ENCODE measurements around the gene COG4. TPM values are rescaled to one million over a fixed set of nuclear protein-coding genes. Genes with fewer than 3 reads are reported as not detected.

COG4 gene
- total and polyA plus RNA-seq, 12 donors = 28.2 to 195 (median 69.8) TPM

DNA sequence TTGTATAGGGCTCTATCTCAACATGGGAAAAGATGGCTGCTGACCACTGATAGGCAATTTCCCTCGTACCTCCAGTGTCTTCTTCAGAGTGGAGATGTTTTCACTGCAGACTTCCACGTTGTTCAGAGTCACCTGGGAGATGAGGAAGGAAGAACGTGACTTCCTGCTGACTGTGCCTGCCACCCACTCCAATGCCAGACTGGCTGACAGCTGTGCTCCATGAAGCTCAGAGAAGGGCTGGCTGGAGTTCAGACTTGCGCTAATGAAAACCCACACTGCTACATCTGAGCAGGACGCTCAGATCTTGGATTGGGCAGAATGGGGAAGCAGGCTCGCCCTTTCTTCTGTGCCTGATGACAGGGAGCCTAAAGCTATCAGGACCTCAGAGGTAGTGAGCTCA lies 33.1 kb downstream of the COG4 start:
- no peak overlapping the region for H3K4me3 ChIP-seq
- no peaks in the 10 kb centered on the region for H3K27me3 ChIP-seq
- no peaks in the 10 kb centered on the region for H3K9me3 ChIP-seq (replicated peaks in 1 of 3)
- intact Hi-C loops (cut with DNase I) = no loop called here
- H3K4me1 ChIP-seq (replicated peaks in 1 of 2) = no peaks in the 10 kb centered on the region
- DNase-seq = no peak
- H3K27ac ChIP-seq = no peak overlapping the region
- peaks cover 0 to 51% of the 10 kb centered on the region in 2 donors for H3K36me3 ChIP-seq (replicated peaks in 1 of 2)
- 71 to 90% (median 76%) methylated on average over 5 to 6 of the region's 6 CpGs for WGBS, 4 donors
- TF ChIP-seq POLR2A (IDR thresholded peaks at IDR 0.05) = no peak
- TF ChIP-seq, protein P1, sequence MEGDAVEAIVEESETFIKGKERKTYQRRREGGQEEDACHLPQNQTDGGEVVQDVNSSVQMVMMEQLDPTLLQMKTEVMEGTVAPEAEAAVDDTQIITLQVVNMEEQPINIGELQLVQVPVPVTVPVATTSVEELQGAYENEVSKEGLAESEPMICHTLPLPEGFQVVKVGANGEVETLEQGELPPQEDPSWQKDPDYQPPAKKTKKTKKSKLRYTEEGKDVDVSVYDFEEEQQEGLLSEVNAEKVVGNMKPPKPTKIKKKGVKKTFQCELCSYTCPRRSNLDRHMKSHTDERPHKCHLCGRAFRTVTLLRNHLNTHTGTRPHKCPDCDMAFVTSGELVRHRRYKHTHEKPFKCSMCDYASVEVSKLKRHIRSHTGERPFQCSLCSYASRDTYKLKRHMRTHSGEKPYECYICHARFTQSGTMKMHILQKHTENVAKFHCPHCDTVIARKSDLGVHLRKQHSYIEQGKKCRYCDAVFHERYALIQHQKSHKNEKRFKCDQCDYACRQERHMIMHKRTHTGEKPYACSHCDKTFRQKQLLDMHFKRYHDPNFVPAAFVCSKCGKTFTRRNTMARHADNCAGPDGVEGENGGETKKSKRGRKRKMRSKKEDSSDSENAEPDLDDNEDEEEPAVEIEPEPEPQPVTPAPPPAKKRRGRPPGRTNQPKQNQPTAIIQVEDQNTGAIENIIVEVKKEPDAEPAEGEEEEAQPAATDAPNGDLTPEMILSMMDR (IDR thresholded peaks at IDR 0.05) = no peak

GRCh38 chr16:70484867-70485266 lies 38.5 kb downstream of the COG4 start:
- H3K36me3 ChIP-seq (replicated peaks in 1 of 2) = peaks cover 0 to 50% of the 10 kb centered on the region in 2 donors
- no peaks in the 10 kb centered on the region for H3K9me3 ChIP-seq (replicated peaks in 1 of 3)
- no peak overlapping the region for H3K27ac ChIP-seq
- no peak for DNase-seq
- no peaks in the 10 kb centered on the region for H3K4me1 ChIP-seq (replicated peaks in 1 of 2)
- intact Hi-C loops (cut with DNase I) = no loop called here
- H3K4me3 ChIP-seq = no peak overlapping the region
- no peaks in the 10 kb centered on the region for H3K27me3 ChIP-seq
- TF ChIP-seq POLR2A (IDR thresholded peaks at IDR 0.05) = no peak
- TF ChIP-seq, protein P1 (IDR thresholded peaks at IDR 0.05) = no peak
- WGBS, 4 donors = 84 to 95% (median 92%) methylated on average over 2 of the region's 2 CpGs

DNA sequence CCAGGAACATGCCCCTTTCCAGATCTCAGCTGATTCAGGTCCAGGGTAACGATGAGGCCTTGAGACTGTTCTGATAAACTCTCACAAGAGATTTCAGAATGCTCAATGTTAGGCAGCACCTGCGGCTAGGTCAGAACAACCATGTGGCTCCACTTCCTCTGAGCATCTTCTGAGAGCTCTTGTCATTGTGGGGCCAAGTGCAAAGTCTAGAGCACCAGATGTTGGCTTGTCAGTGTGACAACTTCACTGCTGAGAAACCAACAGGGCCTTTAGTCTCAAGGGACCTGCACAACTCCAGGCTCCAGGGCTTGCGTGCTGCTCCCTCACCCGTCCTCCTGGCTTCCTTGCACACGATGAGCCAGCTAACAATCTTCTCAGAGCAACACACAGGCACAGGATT lies 39.9 kb downstream of the COG4 start:
- no peaks in the 10 kb centered on the region for H3K4me1 ChIP-seq (replicated peaks in 1 of 2)
- TF ChIP-seq POLR2A (IDR thresholded peaks at IDR 0.05) = no peak
- no peak overlapping the region for H3K4me3 ChIP-seq
- H3K27me3 ChIP-seq = no peaks in the 10 kb centered on the region
- no peaks in the 10 kb centered on the region for H3K9me3 ChIP-seq (replicated peaks in 1 of 3)
- intact Hi-C loops (cut with DNase I) = no loop called here
- peaks cover 0 to 52% of the 10 kb centered on the region in 2 donors for H3K36me3 ChIP-seq (replicated peaks in 1 of 2)
- 59 to 89% (median 75%) methylated on average over 2 to 5 of the region's 5 CpGs for WGBS, 4 donors
- DNase-seq = no peak
- no peak overlapping the region for H3K27ac ChIP-seq

DNA sequence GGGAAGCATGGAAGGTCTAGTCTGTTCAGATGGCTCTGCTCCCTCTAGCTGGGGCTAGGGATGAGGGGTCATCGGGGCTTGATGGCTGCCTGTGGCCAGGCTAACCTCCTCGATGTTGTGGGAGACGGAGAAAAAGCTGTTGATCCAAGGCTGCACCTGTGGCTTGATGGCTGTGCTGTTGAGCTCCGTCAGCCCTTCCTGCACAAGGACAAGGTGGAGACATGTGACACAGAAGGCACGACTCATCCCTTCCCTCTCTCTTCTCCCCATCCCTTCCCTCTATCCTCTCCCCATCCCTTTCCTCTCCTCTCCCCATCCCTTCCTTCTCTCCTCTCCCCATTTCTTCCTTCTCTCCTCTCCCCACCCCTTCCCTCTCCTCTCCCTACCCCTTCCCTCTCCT lies 40.7 kb downstream of the COG4 start:
- Histone ChIP-seq H3K4me1 (replicated peaks in 1 of 2) (no peaks in the 10 kb centered on the region), H3K9me3 (replicated peaks in 1 of 3) (no peaks in the 10 kb centered on the region), H3K27me3 (no peaks in the 10 kb centered on the region), H3K36me3 (replicated peaks in 1 of 2) (peaks cover 0 to 55% of the 10 kb centered on the region in 2 donors), H3K4me3 (no peak overlapping the region), H3K27ac (no peak overlapping the region)
- 37 to 63% (median 57%) methylated on average over 4 to 5 of the region's 5 CpGs for WGBS, 4 donors
- no peak for DNase-seq
- TF ChIP-seq, protein P1 (IDR thresholded peaks at IDR 0.05) = no peak
- TF ChIP-seq POLR2A (IDR thresholded peaks at IDR 0.05) = no peak
- intact Hi-C loops (cut with DNase I) = no loop called here

DNA sequence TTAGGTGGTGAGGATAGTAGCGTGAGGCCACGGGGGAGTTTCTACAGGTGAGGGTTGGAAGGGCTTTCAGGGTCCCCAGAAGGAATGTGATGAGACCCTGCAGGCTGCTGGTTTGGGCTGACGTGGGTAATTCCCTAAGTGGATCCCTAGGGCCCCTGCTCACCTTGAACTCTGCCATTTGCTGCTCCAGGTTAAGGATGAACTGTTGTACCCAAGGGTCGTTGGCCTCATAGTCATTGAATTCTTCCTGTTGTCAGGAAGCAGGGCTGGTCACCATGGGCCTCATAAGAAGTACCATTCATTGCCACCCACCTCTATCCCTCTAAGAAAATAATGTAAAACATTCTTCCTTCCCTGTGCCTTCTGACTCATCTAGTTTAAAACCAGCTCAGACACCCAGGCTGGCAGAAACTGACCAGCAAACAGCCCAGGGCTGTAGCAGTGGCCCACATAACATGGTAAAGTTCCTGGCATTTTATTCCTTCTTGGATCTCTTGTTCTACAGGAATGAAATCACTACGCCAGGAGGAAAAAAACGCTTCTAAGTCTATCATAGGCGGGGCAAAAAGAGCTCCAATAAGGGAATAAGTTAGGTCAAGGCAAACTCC lies 41.3 kb downstream of the COG4 start:
- no peak overlapping the region for H3K4me3 ChIP-seq
- intact Hi-C loops (cut with DNase I) = no loop called here
- H3K27ac ChIP-seq = no peak overlapping the region
- DNase-seq = no peak
- no peaks in the 10 kb centered on the region for H3K27me3 ChIP-seq
- H3K36me3 ChIP-seq (replicated peaks in 1 of 2) = peaks cover 0 to 60% of the 10 kb centered on the region in 2 donors
- TF ChIP-seq, protein P1 (IDR thresholded peaks at IDR 0.05) = no peak
- no peak for TF ChIP-seq POLR2A (IDR thresholded peaks at IDR 0.05)
- WGBS, 4 donors = 81 to 90% (median 86%) methylated on average over 6 to 7 of the region's 7 CpGs
- no peaks in the 10 kb centered on the region for H3K9me3 ChIP-seq (replicated peaks in 1 of 3)
- no peaks in the 10 kb centered on the region for H3K4me1 ChIP-seq (replicated peaks in 1 of 2)

Data from adrenal gland (tissue), 12 donors.